Psoas muscle (tissue), 8 donors: ENCODE data around the gene KIRREL3. TPM values are rescaled to one million over a fixed set of nuclear protein-coding genes. Genes with fewer than 3 reads are reported as not detected.

Experiments used
- ATAC-seq, 4 donors: fragments of 200-7000 bp; cut with Tn5 transposase; one replicate each; pipeline ENCODE4 v1.9.1; 2020; ENCODE audit warnings: moderate library complexity in 3 of 4, mild to moderate bottlenecking in 2 of 4
- DNase-seq, 2 donors: peaks; one replicate each; pipeline ENCODE4 v3.0.0-alpha.2; 2020
- H3K27ac ChIP-seq: fragments of 200-600 bp; one replicate; pipeline ENCODE4 v1.8.0; 2022
- H3K27me3 ChIP-seq, 3 donors: fragments of 200-600 bp in 1 of 3; one replicate each; pipeline versions ENCODE4 v1.6.1 to v1.8.0; 2013 to 2022; ENCODE audit warnings: low read length in 2 of 3, mild to moderate bottlenecking in 2 of 3, moderate library complexity in 1 of 3; ENCODE audit not compliant: insufficient read depth in 3 of 3
- H3K36me3 ChIP-seq, 2 donors: fragments of 200-600 bp in 1 of 2; one replicate each; pipeline versions ENCODE4 v1.6.1 to v1.8.0; 2013 to 2022; ENCODE audit warnings: low read depth in 1 of 2, mild to moderate bottlenecking in 1 of 2, moderate library complexity in 1 of 2; ENCODE audit not compliant: insufficient read depth in 1 of 2
- H3K4me1 ChIP-seq: fragments of 200-600 bp; one replicate; pipeline ENCODE4 v1.8.0; 2022
- H3K4me3 ChIP-seq: fragments of 200-600 bp; one replicate; pipeline ENCODE4 v1.8.0; 2022; ENCODE audit warnings: mild to moderate bottlenecking
- H3K9me3 ChIP-seq: fragments of 200-600 bp; one replicate; pipeline ENCODE4 v1.8.0; 2022
- CTCF ChIP-seq: fragments of 200-600 bp; IDR thresholded peaks from one replicate; pipeline ENCODE4 v1.8.0; 2022; ENCODE audit warnings: antibody characterized with exemption
- WGBS, 3 donors: extraction: QIAGEN DNeasy Blood & Tissue Kit; methylation state at CpG; one replicate each; pipeline versions ENCODE4 v1.1.6 to v1.1.7; 2013; 5-methylcytosine and 5-hydroxymethylcytosine counted together
- intact Hi-C, 2 donors: fragments of 100-400 bp; cut with DNase I; formaldehyde crosslinking; loops; one replicate each; pipeline versions ENCODE4 v1.11.0 to v1.14.2; 2022
- polyA plus RNA-seq, 3 donors: library from polyadenylated mRNA; stranded (reverse); fragments of 200-250 nt; gene quantifications; one replicate each; pipeline ENCODE4 v1.2.3, GENCODE V29; 2013
- total RNA-seq, 4 donors: library from RNA; stranded (reverse); fragmentation: NEBNext Ultra II Directional in 2 of 4; extraction: Animal tissue kit (Norgen Biotek cat#: 25700) in 2 of 4; gene quantifications; one replicate each; pipeline versions ENCODE4 v1.2.1 to v1.2.4, GENCODE V29; 2021 to 2023
- donor health status: healthy with polysubstance abuse.
- donor health status: DM: no; HTN: no; CAD: no; lungs with moderate emphysema.
- donor health status: Bipolar disorder and iron deficiency.
- donor health status: healthy.
- donor health status: DM: yes; HTN: yes; CAD: no.
- donor health status: DM: no; HTN: no; CAD: no.
- donor health status: DM: no; HTN: no; CAD: no.
- donor health status: DM: yes; HTN: yes; CAD: no.

Gene KIRREL3
- total and polyA plus RNA-seq, 7 donors: 0.04 TPM; not detected in 6

DNA sequence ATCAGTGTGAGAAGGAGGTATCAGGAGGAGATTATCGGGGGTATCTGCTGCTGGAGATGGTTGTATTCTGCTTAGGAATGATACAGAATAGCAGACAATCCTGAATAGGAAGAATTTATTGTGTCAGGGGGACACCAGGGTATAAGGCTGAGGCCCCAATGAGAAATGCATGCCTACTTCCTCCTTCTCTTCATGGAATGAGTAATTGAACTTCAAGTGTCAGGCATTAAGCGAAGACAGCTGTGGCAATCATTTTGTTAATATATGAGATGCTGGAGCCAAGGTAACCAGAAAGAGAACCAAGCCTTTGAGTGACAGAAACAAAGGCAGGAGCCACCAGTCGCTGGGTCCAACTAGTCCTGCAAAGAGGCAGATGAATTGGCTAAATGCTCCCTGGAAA lies 49.1 kb downstream of the KIRREL3 start:
- Histone ChIP-seq H3K27me3 (peaks cover 0 to 4% (median 0%) of the 10 kb centered on the region in 3 donors), H3K36me3 (no peaks in the 10 kb centered on the region), H3K4me3 (no peak overlapping the region), H3K27ac (no peak overlapping the region), H3K4me1 (no peaks in the 10 kb centered on the region), H3K9me3 (no peaks in the 10 kb centered on the region)
- TF ChIP-seq CTCF: no peak
- intact Hi-C loops: no loop called here
- DNase-seq: no peak
- no peak for ATAC-seq
- 70 to 74% (median 71%) methylated on average over 3 of the region's 3 CpGs for WGBS, 3 donors

DNA sequence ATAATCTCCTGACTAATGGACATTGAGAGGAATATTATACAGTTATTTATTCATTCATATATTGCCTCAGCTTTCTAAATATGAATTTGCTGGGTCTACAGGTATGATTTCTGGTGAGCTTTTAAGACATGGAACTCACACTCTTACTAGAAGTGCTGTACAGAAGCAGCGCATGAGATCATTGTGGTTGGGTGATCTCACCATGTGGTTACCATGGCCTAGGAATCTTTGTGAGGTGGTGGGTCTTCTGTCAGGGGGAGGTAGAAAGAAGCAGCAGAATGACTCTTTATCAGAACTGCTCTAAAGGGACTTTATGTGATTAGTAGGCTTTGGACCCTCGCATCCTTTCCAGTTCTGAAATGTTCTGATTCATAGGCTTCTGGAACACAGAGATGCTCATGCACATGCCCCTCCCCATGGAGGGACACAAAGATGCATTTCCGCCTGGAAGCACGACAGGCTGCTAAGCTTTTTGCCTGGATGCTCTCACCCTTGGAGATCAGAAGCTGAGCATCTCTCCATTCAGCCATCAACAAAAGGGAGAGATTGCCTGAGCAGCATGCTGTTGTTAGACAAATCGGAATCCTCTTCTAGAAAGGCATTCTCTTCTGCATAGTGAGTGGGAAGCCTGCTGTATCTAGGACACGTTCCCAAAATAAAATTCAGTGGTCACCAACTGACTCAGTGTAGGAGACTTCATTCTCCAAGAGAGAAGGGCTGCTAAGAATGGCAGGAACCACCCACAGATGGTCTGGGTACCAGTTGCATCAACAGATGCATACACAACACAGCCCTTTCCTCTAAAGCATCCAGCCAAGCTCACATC lies 51.3 kb downstream of the KIRREL3 start:
- TF ChIP-seq CTCF: no peak
- Histone ChIP-seq H3K27ac (no peak overlapping the region), H3K4me1 (no peaks in the 10 kb centered on the region), H3K4me3 (no peak overlapping the region), H3K36me3 (no peaks in the 10 kb centered on the region), H3K9me3 (no peaks in the 10 kb centered on the region), H3K27me3 (peaks cover 0 to 4% (median 0%) of the 10 kb centered on the region in 3 donors)
- intact Hi-C loops: no loop called here
- whole genome bisulfite sequencing, 3 donors: 79 to 83% (median 79%) methylated on average over 6 of the region's 6 CpGs
- no peak for ATAC-seq
- no peak for DNase-seq

GRCh38 chr11:126948563-126948962 lies 52.0 kb downstream of the KIRREL3 start:
- intact Hi-C loops: no loop called here

GRCh38 chr11:126945319-126945718 lies 55.3 kb downstream of the KIRREL3 start:
- no peaks in the 10 kb centered on the region for H3K36me3 ChIP-seq
- 60 to 72% (median 63%) methylated on average over 3 of the region's 3 CpGs for WGBS, 3 donors
- no peaks in the 10 kb centered on the region for H3K4me1 ChIP-seq
- no peak for DNase-seq
- H3K27me3 ChIP-seq: peaks cover 0 to 4% (median 0%) of the 10 kb centered on the region in 3 donors
- no peak overlapping the region for H3K27ac ChIP-seq
- ATAC-seq: no peak
- intact Hi-C loops: no loop called here
- TF ChIP-seq CTCF: no peak
- no peaks in the 10 kb centered on the region for H3K9me3 ChIP-seq
- no peak overlapping the region for H3K4me3 ChIP-seq

More at GRCh38 chr11:126948563-126948962, 52.0 kb downstream of the KIRREL3 start:
- H3K4me3 ChIP-seq: no peak overlapping the region
- no peak for TF ChIP-seq CTCF
- WGBS, 3 donors: 56 to 71% (median 57%) methylated on average over 1 of the region's 1 CpG
- no peaks in the 10 kb centered on the region for H3K4me1 ChIP-seq
- DNase-seq (no peak), ATAC-seq (no peak)
- no peaks in the 10 kb centered on the region for H3K9me3 ChIP-seq
- H3K27ac ChIP-seq: no peak overlapping the region
- no peaks in the 10 kb centered on the region for H3K36me3 ChIP-seq
- H3K27me3 ChIP-seq: peaks cover 0 to 4% (median 0%) of the 10 kb centered on the region in 3 donors
